H4 (cell line): ENCODE measurements around the gene CERS4. TPM values are rescaled to one million over a fixed set of nuclear protein-coding genes. Genes with fewer than 3 reads are reported as not detected.
"Not testable (repeated sequence)": the region's sequence is repeated elsewhere in the genome, so short reads cannot be mapped to it uniquely, and the experiment has no call there.

ENCODE experiments used
- DNase-seq: peaks from one replicate; pipeline ENCODE4 v3.0.0-alpha.2; 2015; ENCODE audit warnings: low spot score
- total RNA-seq: library from RNA; depleted of rRNA; stranded (reverse); fragments of >200 nt; shearing (Covaris generic); gene quantifications from 2 replicates; pipeline ENCODE4 v1.2.3, GENCODE V29; 2014; rRNA removed

The CERS4 gene
- total RNA-seq, 1 experiment from 2014 or later = 13.9 TPM

GRCh38 chr19:8264248-8264647, 55.1 kb downstream of the CERS4 start:
- DNase-seq = not testable (repeated sequence)

- DNase-seq = no peak
Measured at GRCh38 chr19:8265872-8266271, 56.7 kb downstream of the CERS4 start.

- no peak for DNase-seq
Measured at GRCh38 chr19:8269724-8270123, 60.6 kb downstream of the CERS4 start.

GRCh38 chr19:8276508-8276907, 67.3 kb downstream of the CERS4 start:
- DNase-seq = not testable (repeated sequence)

- DNase-seq = not testable (repeated sequence)
Measured at GRCh38 chr19:8291337-8291736, 82.2 kb downstream of the CERS4 start.

GRCh38 chr19:8302357-8302691, 93.2 kb downstream of the CERS4 start:
- DNase-seq = no peak

GRCh38 chr19:8302734-8303133, 93.6 kb downstream of the CERS4 start:
- no peak for DNase-seq

GRCh38 chr19:8304841-8305621, 95.9 kb downstream of the CERS4 start:
- no peak for DNase-seq

GRCh38 chr19:8305798-8306197, 96.6 kb downstream of the CERS4 start:
- no peak for DNase-seq

- DNase-seq = no peak
Measured at GRCh38 chr19:8306235-8307054, 97.3 kb downstream of the CERS4 start.

GRCh38 chr19:8307400-8307964, 98.3 kb downstream of the CERS4 start:
- DNase-seq = no peak

GRCh38 chr19:8307965-8308866, 99.0 kb downstream of the CERS4 start, which contains the start of gene CD320:
TSS of gene CD320 (minus strand) at chr19:8308358. CDS start at chr19:8308290, 68 bp downstream.
- DNase-seq = peak; percentile 87

- DNase-seq = no peak
Measured at GRCh38 chr19:8308891-8309291, 99.7 kb downstream of the CERS4 start.

GRCh38 chr19:8310342-8311055, 101.3 kb downstream of the CERS4 start:
- DNase-seq = no peak

GRCh38 chr19:8311461-8312260, 102.5 kb downstream of the CERS4 start:
- no peak for DNase-seq

Other genes starting within 250 kb of the CERS4 start
- gene ELAVL1, start 203.7 kb upstream of the CERS4 start, total RNA-seq = 61.0 and 71.7 TPM in 2 replicates
- gene CCL25, start 156.6 kb upstream of the CERS4 start, total RNA-seq = not detected in 2 replicates
- not detected in 2 replicates for gene FBN3, start 59.8 kb upstream of the CERS4 start, total RNA-seq
- 210 and 214 TPM in 2 replicates for gene CD320, start 99.0 kb downstream of the CERS4 start, total RNA-seq
- gene NDUFA7, start 112.0 kb downstream of the CERS4 start, total RNA-seq = 57.7 and 71.5 TPM in 2 replicates
- 318 and 344 TPM in 2 replicates for gene RPS28, start 112.1 kb downstream of the CERS4 start, total RNA-seq
- gene KANK3, start 133.9 kb downstream of the CERS4 start, total RNA-seq = 0.04 and 0.12 TPM in 2 replicates
- 0.19 TPM in 1 of 2 replicates, not detected in the other for gene ANGPTL4, start 154.8 kb downstream of the CERS4 start, total RNA-seq
- gene RAB11B, start 181.0 kb downstream of the CERS4 start, total RNA-seq = 9.9 and 11.8 TPM in 2 replicates
- 28.0 and 30.6 TPM in 2 replicates for gene MARCHF2, start 203.9 kb downstream of the CERS4 start, total RNA-seq
- gene HNRNPM, start 235.6 kb downstream of the CERS4 start, total RNA-seq = 60.8 and 75.1 TPM in 2 replicates